IMR-90 (cell line): ENCODE results near the gene CXCL8. TPM values are rescaled to one million over a fixed set of nuclear protein-coding genes. Genes with fewer than 3 reads are reported as not detected.

Source experiments
- ATAC-seq: fragments of 200-7000 bp; cut with Tn5 transposase; 2 replicates; pipeline ENCODE4 v1.9.1; 2020; ENCODE audit warnings: low read depth, mild to moderate bottlenecking, moderate library complexity
- BruUV-seq: library from RNA; stranded (reverse); fragments of 400-500 nt; replicated peaks from 2 replicates; lab custom pipeline; 2021; lab: Mats Ljungman, UMichigan
- CTCF ChIA-PET: fragments of 300-600 bp; formaldehyde crosslinking; extraction: SDS; loops from one replicate; lab custom pipeline; 2021; ENCODE audit warnings: antibody characterized with exemption; lab: Yijun Ruan, JAX
- POLR2A ChIA-PET: fragments of 300-600 bp; sonication (Branson Sonifier 250); formaldehyde crosslinking; loops from one replicate; lab custom pipeline; 2022; ENCODE audit warnings: antibody characterized with exemption; ENCODE audit not compliant: unreplicated experiment; lab: Charles Lee
- DNase-seq: peaks from one replicate; pipeline ENCODE4 v3.0.0; 2013
- H2AFZ ChIP-seq: replicated peaks from 2 replicates; pipeline ENCODE3; 2013; ENCODE audit warnings: low read length, mild to moderate bottlenecking; ENCODE audit not compliant: poor library complexity
- H2AK5ac ChIP-seq: 2 replicates; pipeline ENCODE4 v1.6.1; 2013; ENCODE audit warnings: low read depth, low read length, inconsistent platforms
- H2AK9ac ChIP-seq: replicated peaks from 2 replicates; pipeline ENCODE3; 2013; ENCODE audit warnings: mild to moderate bottlenecking, low read depth, low read length, moderate library complexity; ENCODE audit not compliant: poor library complexity
- H2BK120ac ChIP-seq: 2 replicates; pipeline ENCODE4 v1.6.1; 2013; ENCODE audit warnings: low read depth, low read length, inconsistent platforms
- H2BK15ac ChIP-seq: 3 replicates; pipeline ENCODE4 v1.6.1; 2013; ENCODE audit warnings: low read depth, low read length, inconsistent platforms
- H2BK20ac ChIP-seq: 2 replicates; pipeline ENCODE4 v1.6.1; 2013; ENCODE audit warnings: low read depth, mild to moderate bottlenecking, inconsistent platforms, low read length, moderate library complexity
- H2BK5ac ChIP-seq: 2 replicates; pipeline ENCODE4 v1.6.1; 2013; ENCODE audit warnings: mild to moderate bottlenecking, low read depth, low read length, inconsistent platforms; ENCODE audit not compliant: poor library complexity, severe bottlenecking
- H3K14ac ChIP-seq: replicated peaks from 2 replicates; pipeline ENCODE4 v1.6.1; 2013; ENCODE audit warnings: low read depth, low read length, inconsistent platforms
- H3K18ac ChIP-seq: 2 replicates; pipeline ENCODE4 v1.6.1; 2013; ENCODE audit warnings: low read depth, low read length, control low read depth
- H3K23ac ChIP-seq: 2 replicates; pipeline ENCODE4 v1.6.1; 2013; ENCODE audit warnings: low read depth, low read length, inconsistent platforms
- H3K27ac ChIP-seq: 2 replicates; pipeline ENCODE4 v1.5.1; 2013; ENCODE audit warnings: mild to moderate bottlenecking, control low read depth, low read length; ENCODE audit not compliant: insufficient read depth
- H3K27me3 ChIP-seq: 2 replicates; pipeline ENCODE4 v1.6.1; 2013; ENCODE audit warnings: low read length; ENCODE audit not compliant: control insufficient read depth, insufficient read depth
- H3K36me3 ChIP-seq: 2 replicates; pipeline ENCODE4 v1.6.1; 2013; ENCODE audit warnings: low read length, mixed read lengths; ENCODE audit not compliant: control insufficient read depth, insufficient read depth
- H3K4ac ChIP-seq: 2 replicates; pipeline ENCODE4 v1.6.1; 2013; ENCODE audit warnings: low read depth, low read length, inconsistent platforms
- H3K4me1 ChIP-seq: 2 replicates; pipeline ENCODE4 v1.6.1; 2013; ENCODE audit warnings: low read length, mixed read lengths; ENCODE audit not compliant: control insufficient read depth, insufficient read depth
- H3K4me2 ChIP-seq: 2 replicates; pipeline ENCODE4 v1.6.1; 2013; ENCODE audit warnings: low read depth, mild to moderate bottlenecking, control low read depth, low read length, moderate library complexity
- H3K4me3 ChIP-seq: 2 replicates; pipeline ENCODE4 v1.5.1; 2013; ENCODE audit warnings: low read depth, mild to moderate bottlenecking, control low read depth, low read length, moderate library complexity; ENCODE audit not compliant: insufficient read depth
- H3K56ac ChIP-seq: 2 replicates; pipeline ENCODE4 v1.6.1; 2013; ENCODE audit warnings: low read length, inconsistent platforms; ENCODE audit not compliant: insufficient read depth; ENCODE audit errors: extremely low read depth
- H3K79me1 ChIP-seq, 2 experiments: 2 replicates each; pipeline ENCODE4 v1.6.1; 2013; ENCODE audit warnings: low read length in 2 of 2, inconsistent platforms in 1 of 2, low read depth in 1 of 2
- H3K9ac ChIP-seq: 2 replicates; pipeline ENCODE4 v1.6.1; 2013; ENCODE audit warnings: low read depth, low read length, control low read depth
- H3K9me1 ChIP-seq: 2 replicates; pipeline ENCODE4 v1.6.1; 2013; ENCODE audit warnings: low read length, inconsistent platforms; ENCODE audit not compliant: insufficient read depth
- H3K9me3 ChIP-seq: 2 replicates; pipeline ENCODE4 v1.6.1; 2013; ENCODE audit warnings: low read length; ENCODE audit not compliant: control insufficient read depth, insufficient read depth
- H4K20me1 ChIP-seq: 2 replicates; pipeline ENCODE4 v1.6.1; 2013; ENCODE audit warnings: low read length, inconsistent platforms; ENCODE audit not compliant: insufficient read depth
- H4K5ac ChIP-seq: 2 replicates; pipeline ENCODE4 v1.6.1; 2013; ENCODE audit warnings: mild to moderate bottlenecking, low read depth, low read length, control low read depth
- H4K8ac ChIP-seq, 2 experiments: 2 replicates each; pipeline ENCODE4 v1.6.1; 2013; ENCODE audit warnings: low read depth in 2 of 2, low read length in 2 of 2, control low read depth in 1 of 2, inconsistent platforms in 1 of 2
- H4K91ac ChIP-seq: 2 replicates; pipeline ENCODE4 v1.6.1; 2013; ENCODE audit warnings: low read depth, low read length, inconsistent platforms; ENCODE audit not compliant: insufficient read depth
- BHLHE40 ChIP-seq: fragments of 150-350 bp; IDR thresholded peaks from 2 replicates; pipeline ENCODE4 v1.6.1; 2016; ENCODE audit warnings: mild to moderate bottlenecking, low read depth, low read length
- CEBPB ChIP-seq: IDR thresholded peaks from 2 replicates; pipeline ENCODE4 v1.6.1; 2012; ENCODE audit warnings: low read depth, low read length, improper control_type of control experiment
- CHD1 ChIP-seq: IDR thresholded peaks from 2 replicates; pipeline ENCODE4 v1.6.1; 2012; ENCODE audit warnings: low read depth, low read length, improper control_type of control experiment
- CTCF ChIP-seq: conservative IDR thresholded peaks from 2 replicates; pipeline ENCODE4 v1.5.1; 2012; ENCODE audit warnings: mild to moderate bottlenecking, low read depth, low read length, improper control_type of control experiment
- ELK1 ChIP-seq: fragments of 150-350 bp; IDR thresholded peaks from 2 replicates; pipeline ENCODE4 v1.6.1; 2016; ENCODE audit warnings: low read depth, mild to moderate bottlenecking, low read length, moderate library complexity, borderline replicate concordance
- FOS ChIP-seq: fragments of 150-350 bp; IDR thresholded peaks from 2 replicates; pipeline ENCODE4 v1.6.1; 2016; ENCODE audit warnings: low read depth, low read length
- MAFK ChIP-seq: IDR thresholded peaks from 2 replicates; pipeline ENCODE4 v1.6.1; 2012; ENCODE audit warnings: low read depth, low read length, improper control_type of control experiment
- MAZ ChIP-seq: IDR thresholded peaks from 2 replicates; pipeline ENCODE4 v1.6.1; 2012; ENCODE audit warnings: low read depth, mild to moderate bottlenecking, low read length, improper control_type of control experiment, moderate library complexity, borderline replicate concordance
- MXI1 ChIP-seq: IDR thresholded peaks from 2 replicates; pipeline ENCODE4 v1.6.1; 2012; ENCODE audit warnings: low read depth, mild to moderate bottlenecking, low read length, moderate library complexity, borderline replicate concordance
- NFE2L2 ChIP-seq: fragments of 150-350 bp; IDR thresholded peaks from 2 replicates; pipeline ENCODE4 v1.6.1; 2016; ENCODE audit warnings: low read depth, mild to moderate bottlenecking, low read length
- POLR2A ChIP-seq: IDR thresholded peaks from 2 replicates; pipeline ENCODE4 v1.6.1; 2012; ENCODE audit warnings: mild to moderate bottlenecking, low read depth, low read length
- RAD21 ChIP-seq: IDR thresholded peaks from 2 replicates; pipeline ENCODE4 v1.6.1; 2012; ENCODE audit warnings: low read length, improper control_type of control experiment
- RCOR1 ChIP-seq: IDR thresholded peaks from 2 replicates; pipeline ENCODE4 v1.6.1; 2012; ENCODE audit warnings: mild to moderate bottlenecking, low read length, improper control_type of control experiment; ENCODE audit not compliant: insufficient replicate concordance
- RFX5 ChIP-seq: IDR thresholded peaks from 2 replicates; pipeline ENCODE4 v1.8.0; 2012; ENCODE audit warnings: low read depth, mild to moderate bottlenecking, low read length, moderate library complexity
- SMC3 ChIP-seq: fragments of 150-350 bp; IDR thresholded peaks from 2 replicates; pipeline ENCODE4 v1.6.1; 2016; ENCODE audit warnings: low read depth, mild to moderate bottlenecking, antibody characterized with exemption, low read length, moderate library complexity
- USF2 ChIP-seq: fragments of 150-350 bp; IDR thresholded peaks from 2 replicates; pipeline ENCODE4 v1.6.1; 2017; ENCODE audit warnings: mild to moderate bottlenecking, antibody characterized with exemption, low read length, low read depth
- WGBS, 2 experiments: methylation state at CpG; one replicate each; pipeline versions ENCODE4 v1.1.5 to v1.1.7; 2013; ENCODE audit warnings: missing lambda C conversion rate in 2 of 2; ENCODE audit not compliant: insufficient read length in 1 of 2; ENCODE audit errors: extremely low coverage in 2 of 2; 5-methylcytosine and 5-hydroxymethylcytosine counted together
- dilution Hi-C: fragments of 300-500 bp; cut with HindIII; formaldehyde crosslinking; loops from one replicate; pipeline ENCODE4 v1.14.3; 2018; ENCODE audit warnings: low sequenced_read_pairs; ENCODE audit not compliant: unreplicated experiment
- in situ Hi-C: fragments of 300-500 bp; cut with MboI; formaldehyde crosslinking; loops from 3 replicates; pipeline ENCODE4 v1.14.3; 2019; ENCODE audit warnings: low sequenced_read_pairs, inconsistent platforms, mixed read lengths
- intact Hi-C: fragments of 100-400 bp; cut with micrococcal nuclease; formaldehyde crosslinking; loops from 2 replicates; pipeline ENCODE4 v1.10.0; 2022
- polyA plus RNA-seq, 3 experiments: library from polyadenylated mRNA; depleted of rRNA; stranded (reverse); fragments of >200 nt; gene quantifications; 2 replicates each; pipeline ENCODE4 v1.2.3, GENCODE V29; 2012; ENCODE audit warnings: low replicate concordance in 1 of 3
- total RNA-seq: library from RNA; depleted of rRNA; stranded (reverse); fragments of >200 nt; gene quantifications from 2 replicates; pipeline ENCODE4 v1.2.3, GENCODE V29; 2012

The CXCL8 gene
- total and polyA plus RNA-seq, 2 of the 4 experiments (the other 2 are of a cell fraction): 2.2 to 2.7 TPM

- in situ Hi-C loops (no loop called here), dilution Hi-C loops (no loop called here), intact Hi-C loops (no loop called here)
- Histone ChIP-seq H2AK9ac (no peak overlapping the region), H4K91ac (no peak overlapping the region), H3K27ac (no peak overlapping the region), H2BK15ac (no peak overlapping the region), H3K4me2 (no peak overlapping the region), H3K14ac (no peak overlapping the region), H2AK5ac (no peak overlapping the region), H4K20me1 (no peaks in the 10 kb centered on the region), H3K9ac (no peak overlapping the region), H3K9me1 (no peaks in the 10 kb centered on the region), H3K27me3 (no peaks in the 10 kb centered on the region; the same call in 1 of the 2 replicates), H3K9me3 (no peaks in the 10 kb centered on the region), H3K36me3 (no peaks in the 10 kb centered on the region), H2BK20ac (no peak overlapping the region), H4K5ac (no peak overlapping the region), H3K4ac (no peak overlapping the region), H2BK120ac (no peak overlapping the region), H3K4me1 (no peaks in the 10 kb centered on the region), H2AFZ (no peak overlapping the region), H3K18ac (no peak overlapping the region), H4K8ac (no peak overlapping the region), H3K56ac (no peak overlapping the region), H3K23ac (no peak overlapping the region), H2BK5ac (no peak overlapping the region), H3K79me1 (no peaks in the 10 kb centered on the region), H3K4me3 (no peak overlapping the region)
- POLR2A ChIA-PET: no interaction called here
- no TSS peak for BruUV-seq
- no peak for DNase-seq
- CTCF ChIA-PET: no interaction called here
- no peak for ATAC-seq
- WGBS, 2 experiments: 22% methylated on average over 1 of the region's 2 CpGs; no CpG with 5 or more reads in 1 of the 2 experiments
- TF ChIP-seq CHD1 (no peak), SMC3 (no peak), ELK1 (no peak), USF2 (no peak), RAD21 (no peak), MAFK (no peak), CTCF (no peak), FOS (no peak), RCOR1 (no peak), MAZ (no peak), MXI1 (no peak), NFE2L2 (no peak), CEBPB (no peak), RFX5 (no peak), BHLHE40 (no peak), POLR2A (no peak)
These were observed 10.8 kb downstream of the CXCL8 start for GRCh38 chr4:73751166-73751565.
